ENCODE results near the gene VIPAS39. TPM values are rescaled to one million over a fixed set of nuclear protein-coding genes. Genes with fewer than 3 reads are reported as not detected.

The VIPAS39 gene
- total RNA-seq, 1 experiment from 2014 or later: 16.8 TPM

DNA sequence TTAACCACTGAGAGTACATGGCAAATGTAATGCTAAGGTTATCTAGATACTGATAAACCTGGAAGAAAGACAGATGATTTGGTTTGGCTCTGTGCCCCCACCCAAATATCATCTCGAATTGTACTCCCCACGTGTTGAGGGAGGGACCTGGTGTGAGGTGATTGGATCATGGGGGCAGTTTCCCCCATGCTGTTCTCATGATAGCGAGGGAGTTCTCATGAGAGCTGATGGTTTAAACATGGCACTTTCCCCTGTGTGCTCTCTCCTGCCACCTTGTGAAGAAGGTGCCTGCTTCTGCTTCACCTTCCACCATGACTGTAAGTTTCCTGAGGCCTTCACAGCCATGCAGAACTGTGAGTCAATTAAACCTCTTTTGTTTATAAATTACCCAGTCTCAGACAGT is 48.3 kb downstream of the VIPAS39 start:
- Histone ChIP-seq H3K36me3 (ENCODE audit: control insufficient read depth in 1 of 2, insufficient read depth in 2 of 2, low read length in 2 of 2) (no peaks in the 10 kb centered on the region), H3K79me2 (ENCODE audit: insufficient read depth, low read length) (no peaks in the 10 kb centered on the region), H3K4me3 (replicated peaks in 1 of 2; ENCODE audit: low read depth in 1 of 2, low read length in 2 of 2) (no peak overlapping the region), H3K9me2 (ENCODE audit: insufficient read depth) (no peaks in the 10 kb centered on the region), H3K4me2 (ENCODE audit: low read length) (no peak overlapping the region), H3K27me3 (ENCODE audit: insufficient read depth, low read length) (no peaks in the 10 kb centered on the region), H3K4me1 (ENCODE audit: control insufficient read depth in 1 of 2, insufficient read depth in 2 of 2, low read length in 2 of 2) (no peaks in the 10 kb centered on the region), H3K27ac (ENCODE audit: low read depth, low read length) (no peak overlapping the region), H2AFZ (ENCODE audit: low read depth, low read length, poor library complexity, severe bottlenecking) (no peak overlapping the region), H4K20me1 (ENCODE audit: insufficient read depth) (no peaks in the 10 kb centered on the region), H3K9ac (ENCODE audit: low read length) (no peak overlapping the region), H3K9me3 (ENCODE audit: control insufficient read depth in 1 of 2, insufficient read depth in 1 of 2, low read depth in 1 of 2, low read length in 2 of 2) (no peaks in the 10 kb centered on the region)
- ChIA-PET CTCF (interaction anchor here (1.3 kb wide), 1 partner anchor 256 kb away, joined by 5 read pairs; no protein-coding TSS in a partner anchor), POLR2A (no interaction called here), RAD21 (ENCODE audit: low non-redundant PET in 1 of 2, low total read pairs in 2 of 2, uncharacterized antibody in 2 of 2, unreplicated experiment in 2 of 2) (no interaction called here)
- TF ChIP-seq SRF (IDR thresholded peaks at IDR 0.05; ENCODE audit: low read depth) (no peak), CBX3 (IDR thresholded peaks at IDR 0.05; ENCODE audit: low read depth) (peak; percentile 34; the same call in 1 of the 2 replicates), RAD21 (IDR thresholded peaks at IDR 0.05; ENCODE audit: low read depth) (peak; percentile 28; the same call in 1 of the 2 replicates)
- TF ChIP-seq, protein P1, sequence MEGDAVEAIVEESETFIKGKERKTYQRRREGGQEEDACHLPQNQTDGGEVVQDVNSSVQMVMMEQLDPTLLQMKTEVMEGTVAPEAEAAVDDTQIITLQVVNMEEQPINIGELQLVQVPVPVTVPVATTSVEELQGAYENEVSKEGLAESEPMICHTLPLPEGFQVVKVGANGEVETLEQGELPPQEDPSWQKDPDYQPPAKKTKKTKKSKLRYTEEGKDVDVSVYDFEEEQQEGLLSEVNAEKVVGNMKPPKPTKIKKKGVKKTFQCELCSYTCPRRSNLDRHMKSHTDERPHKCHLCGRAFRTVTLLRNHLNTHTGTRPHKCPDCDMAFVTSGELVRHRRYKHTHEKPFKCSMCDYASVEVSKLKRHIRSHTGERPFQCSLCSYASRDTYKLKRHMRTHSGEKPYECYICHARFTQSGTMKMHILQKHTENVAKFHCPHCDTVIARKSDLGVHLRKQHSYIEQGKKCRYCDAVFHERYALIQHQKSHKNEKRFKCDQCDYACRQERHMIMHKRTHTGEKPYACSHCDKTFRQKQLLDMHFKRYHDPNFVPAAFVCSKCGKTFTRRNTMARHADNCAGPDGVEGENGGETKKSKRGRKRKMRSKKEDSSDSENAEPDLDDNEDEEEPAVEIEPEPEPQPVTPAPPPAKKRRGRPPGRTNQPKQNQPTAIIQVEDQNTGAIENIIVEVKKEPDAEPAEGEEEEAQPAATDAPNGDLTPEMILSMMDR (IDR thresholded peaks at IDR 0.05 in 2 of 3, conservative IDR thresholded peaks at IDR 0.05 in 1 of 3; ENCODE audit: borderline replicate concordance in 1 of 3, insufficient read depth in 1 of 3, low read depth in 2 of 3, low read length in 2 of 3): peak in 2 of 3 experiments; percentile 22 to 35; a peak in 2 of 6 replicates
- peak; percentile 21 for DNase-seq (ENCODE audit: low read depth, low spot score)
- peak; percentile 85 for ATAC-seq
- intact Hi-C loops (cut with micrococcal nuclease): no loop called here
- BruUV-seq (replicated peaks): no TSS peak

DNA sequence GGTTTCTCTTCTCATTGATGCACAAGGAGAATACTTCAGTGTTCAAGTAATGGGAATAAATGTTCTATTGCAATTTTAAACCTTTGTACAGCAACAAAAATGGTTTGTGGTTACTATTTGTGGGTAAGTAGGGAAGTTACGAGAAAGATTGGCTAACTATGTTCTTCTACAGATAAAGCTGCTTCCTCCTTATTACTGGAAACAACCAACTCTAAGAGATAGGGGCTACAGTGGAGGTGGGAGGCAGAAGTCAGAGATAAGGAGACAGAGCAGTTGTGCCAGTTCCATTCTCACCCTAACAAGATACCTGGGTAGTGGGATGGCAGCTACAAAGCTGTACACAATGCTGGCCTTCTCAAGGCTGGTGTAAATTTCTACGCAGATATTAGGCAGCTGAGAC is 50.2 kb downstream of the VIPAS39 start:
- Histone ChIP-seq H3K4me3 (replicated peaks in 1 of 2; ENCODE audit: low read depth in 1 of 2, low read length in 2 of 2) (no peak overlapping the region), H3K36me3 (ENCODE audit: control insufficient read depth in 1 of 2, insufficient read depth in 2 of 2, low read length in 2 of 2) (no peaks in the 10 kb centered on the region), H3K9me3 (ENCODE audit: control insufficient read depth in 1 of 2, insufficient read depth in 1 of 2, low read depth in 1 of 2, low read length in 2 of 2) (no peaks in the 10 kb centered on the region), H2AFZ (ENCODE audit: low read depth, low read length, poor library complexity, severe bottlenecking) (no peak overlapping the region), H3K4me1 (ENCODE audit: control insufficient read depth in 1 of 2, insufficient read depth in 2 of 2, low read length in 2 of 2) (no peaks in the 10 kb centered on the region), H3K27ac (ENCODE audit: low read depth, low read length) (no peak overlapping the region), H3K4me2 (ENCODE audit: low read length) (no peak overlapping the region), H3K9ac (ENCODE audit: low read length) (no peak overlapping the region), H3K27me3 (ENCODE audit: insufficient read depth, low read length) (no peaks in the 10 kb centered on the region), H4K20me1 (ENCODE audit: insufficient read depth) (no peaks in the 10 kb centered on the region), H3K79me2 (ENCODE audit: insufficient read depth, low read length) (no peaks in the 10 kb centered on the region), H3K9me2 (ENCODE audit: insufficient read depth) (no peaks in the 10 kb centered on the region)
- DNase-seq (ENCODE audit: low read depth, low spot score): no peak
- BruUV-seq (replicated peaks): no TSS peak
- intact Hi-C loops (cut with micrococcal nuclease): no loop called here
- ChIA-PET CTCF (no interaction called here), RAD21 (ENCODE audit: low non-redundant PET in 1 of 2, low total read pairs in 2 of 2, uncharacterized antibody in 2 of 2, unreplicated experiment in 2 of 2) (no interaction called here), POLR2A (no interaction called here)
- no peak for ATAC-seq
- no peak for TF ChIP-seq TCF7L2 (IDR thresholded peaks at IDR 0.05; ENCODE audit: borderline replicate concordance, extremely low read depth, insufficient read depth, insufficient read length)
- TF ChIP-seq, protein P2, sequence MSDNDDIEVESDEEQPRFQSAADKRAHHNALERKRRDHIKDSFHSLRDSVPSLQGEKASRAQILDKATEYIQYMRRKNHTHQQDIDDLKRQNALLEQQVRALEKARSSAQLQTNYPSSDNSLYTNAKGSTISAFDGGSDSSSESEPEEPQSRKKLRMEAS (IDR thresholded peaks at IDR 0.05): no peak
- TF ChIP-seq, protein P3, sequence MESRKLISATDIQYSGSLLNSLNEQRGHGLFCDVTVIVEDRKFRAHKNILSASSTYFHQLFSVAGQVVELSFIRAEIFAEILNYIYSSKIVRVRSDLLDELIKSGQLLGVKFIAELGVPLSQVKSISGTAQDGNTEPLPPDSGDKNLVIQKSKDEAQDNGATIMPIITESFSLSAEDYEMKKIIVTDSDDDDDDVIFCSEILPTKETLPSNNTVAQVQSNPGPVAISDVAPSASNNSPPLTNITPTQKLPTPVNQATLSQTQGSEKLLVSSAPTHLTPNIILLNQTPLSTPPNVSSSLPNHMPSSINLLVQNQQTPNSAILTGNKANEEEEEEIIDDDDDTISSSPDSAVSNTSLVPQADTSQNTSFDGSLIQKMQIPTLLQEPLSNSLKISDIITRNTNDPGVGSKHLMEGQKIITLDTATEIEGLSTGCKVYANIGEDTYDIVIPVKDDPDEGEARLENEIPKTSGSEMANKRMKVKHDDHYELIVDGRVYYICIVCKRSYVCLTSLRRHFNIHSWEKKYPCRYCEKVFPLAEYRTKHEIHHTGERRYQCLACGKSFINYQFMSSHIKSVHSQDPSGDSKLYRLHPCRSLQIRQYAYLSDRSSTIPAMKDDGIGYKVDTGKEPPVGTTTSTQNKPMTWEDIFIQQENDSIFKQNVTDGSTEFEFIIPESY (IDR thresholded peaks at IDR 0.05; ENCODE audit: extremely low read depth, insufficient replicate concordance, low read length): no peak
- TF ChIP-seq CBX3 (IDR thresholded peaks at IDR 0.05; ENCODE audit: low read depth): no peak
- TF ChIP-seq ELF1 (IDR thresholded peaks at IDR 0.05; ENCODE audit: borderline replicate concordance, low read depth): no peak
- TF ChIP-seq EZH2 (IDR thresholded peaks at IDR 0.05): no peak
- no peak for TF ChIP-seq EZH2phosphoT487 (IDR thresholded peaks at IDR 0.05; ENCODE audit: borderline replicate concordance)
- no peak for TF ChIP-seq FOSL1 (IDR thresholded peaks at IDR 0.05; ENCODE audit: low read depth)
- TF ChIP-seq POLR2A (IDR thresholded peaks at IDR 0.05; ENCODE audit: borderline replicate concordance, extremely low read depth, insufficient read depth, insufficient read length): no peak
- TF ChIP-seq JUND (IDR thresholded peaks at IDR 0.05): no peak
- TF ChIP-seq YY1 (IDR thresholded peaks at IDR 0.05; ENCODE audit: extremely low read depth, insufficient replicate concordance, low read depth, low read length): no peak
- no peak for TF ChIP-seq EGR1 (IDR thresholded peaks at IDR 0.05; ENCODE audit: low read depth)
- no peak for TF ChIP-seq RAD21 (IDR thresholded peaks at IDR 0.05; ENCODE audit: low read depth)
- no peak for TF ChIP-seq CEBPB (IDR thresholded peaks at IDR 0.05; ENCODE audit: low read depth)
- no peak for TF ChIP-seq ATF3 (IDR thresholded peaks at IDR 0.05)
- TF ChIP-seq SRF (IDR thresholded peaks at IDR 0.05; ENCODE audit: low read depth): no peak
- TF ChIP-seq ZFX (IDR thresholded peaks at IDR 0.05): no peak
